ENCODE measurements around the gene SVEP1. TPM values are rescaled to one million over a fixed set of nuclear protein-coding genes. Genes with fewer than 3 reads are reported as not detected.
"Not testable (repeated sequence)": the region's sequence is repeated elsewhere in the genome, so short reads cannot be mapped to it uniquely, and the experiment has no call there.

Gene SVEP1
- total RNA-seq, 1 donor from 2014 or later = under 0.01 TPM

GRCh38 chr9:110443866-110444220 lies 135.7 kb downstream of the SVEP1 start:
- DNase-seq = no peak

GRCh38 chr9:110443146-110443865 lies 136.2 kb downstream of the SVEP1 start:
- no peak for DNase-seq

GRCh38 chr9:110440796-110441195 lies 138.7 kb downstream of the SVEP1 start:
- no peak for DNase-seq

GRCh38 chr9:110440172-110440571 lies 139.4 kb downstream of the SVEP1 start:
- DNase-seq = no peak

GRCh38 chr9:110432253-110432652 lies 147.3 kb downstream of the SVEP1 start:
- DNase-seq = no peak

- no peak for DNase-seq
These were observed 150.1 kb downstream of the SVEP1 start for GRCh38 chr9:110429453-110429852.

- peak; percentile 52 for DNase-seq
These were observed 151.9 kb downstream of the SVEP1 start for GRCh38 chr9:110427497-110428104.

GRCh38 chr9:110426052-110426709 lies 153.4 kb downstream of the SVEP1 start:
- peak; percentile 20 for DNase-seq

- no peak for DNase-seq
These were observed 165.1 kb downstream of the SVEP1 start for GRCh38 chr9:110414471-110414870.

GRCh38 chr9:110410961-110411360 lies 168.6 kb downstream of the SVEP1 start:
- no peak for DNase-seq

- DNase-seq = no peak
These were observed 170.9 kb downstream of the SVEP1 start for GRCh38 chr9:110408598-110408997.

- DNase-seq = no peak
These were observed 173.6 kb downstream of the SVEP1 start for GRCh38 chr9:110405858-110406443.

- DNase-seq = no peak
These were observed 175.1 kb downstream of the SVEP1 start for GRCh38 chr9:110404473-110404872.

- no peak for DNase-seq
These were observed 179.6 kb downstream of the SVEP1 start for GRCh38 chr9:110399983-110400382.

- DNase-seq = not testable (repeated sequence)
These were observed 180.5 kb downstream of the SVEP1 start for GRCh38 chr9:110398992-110399391.

- DNase-seq = no peak
These were observed 187.6 kb downstream of the SVEP1 start for GRCh38 chr9:110391826-110392485.

GRCh38 chr9:110389148-110389750 lies 190.3 kb downstream of the SVEP1 start:
- no peak for DNase-seq

- no peak for DNase-seq
These were observed 196.1 kb downstream of the SVEP1 start for GRCh38 chr9:110383491-110383890.

GRCh38 chr9:110382731-110383130 lies 196.8 kb downstream of the SVEP1 start:
- DNase-seq = no peak

- no peak for DNase-seq
These were observed 208.0 kb downstream of the SVEP1 start for GRCh38 chr9:110371411-110372007.

- no peak for DNase-seq
These were observed 209.2 kb downstream of the SVEP1 start for GRCh38 chr9:110370315-110370714.

- no peak for DNase-seq
These were observed 215.1 kb downstream of the SVEP1 start for GRCh38 chr9:110364451-110364850.

Data from dermis blood vessel endothelial cell (primary cell).